T-helper 2 cell (primary cell): ENCODE results near the gene MXD4.
"Not testable (repeated sequence)": the region's sequence is repeated elsewhere in the genome, so short reads cannot be mapped to it uniquely, and the experiment has no call there.

Experiments
- DNase-seq, 5 experiments: peaks; one replicate each; pipeline versions ENCODE4 v3.0.0 to v3.0.0-alpha.2; 2012 to 2022

Gene MXD4

DNA sequence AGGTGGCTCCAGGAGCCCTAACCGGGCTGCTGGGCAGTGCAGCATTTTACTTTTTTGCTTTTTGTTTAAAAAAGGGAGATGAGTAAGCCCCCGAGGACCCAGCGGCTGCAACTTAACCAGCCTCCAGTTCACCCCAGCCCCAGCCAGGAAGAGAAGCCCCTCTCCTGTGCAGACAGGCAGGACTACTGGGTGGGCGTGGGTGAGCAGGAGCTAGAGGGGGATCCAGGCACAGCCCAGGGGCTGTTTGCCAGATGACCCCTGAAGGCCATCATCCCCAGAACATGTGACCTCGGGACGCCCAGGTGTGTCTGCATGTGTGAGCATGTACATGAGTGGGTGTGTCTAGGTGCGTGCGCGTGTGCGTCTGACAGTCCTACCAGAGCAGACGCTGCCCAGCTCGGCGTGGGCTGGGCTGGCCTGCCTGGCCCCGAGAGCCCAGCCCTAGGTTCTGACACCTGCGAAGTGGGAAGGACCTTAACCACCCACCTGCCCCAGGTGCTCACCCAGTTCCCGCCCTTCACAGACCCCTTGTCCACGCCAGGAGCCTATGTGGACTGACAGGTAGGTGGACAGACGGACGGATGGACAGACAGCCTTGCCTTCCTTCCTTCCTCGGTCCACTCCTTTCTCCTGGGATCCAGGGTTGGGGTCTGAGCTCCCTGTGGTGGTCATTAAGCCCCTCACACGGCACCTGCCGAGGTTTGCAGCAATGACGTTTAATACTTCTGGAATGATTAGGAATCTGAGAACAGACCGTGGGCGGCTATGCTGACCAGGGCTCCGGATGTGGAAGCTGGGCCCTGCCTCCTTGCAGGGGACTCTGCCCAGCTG, 12.2 kb downstream of the MXD4 start:
- DNase-seq: peak in 1 of 5 experiments; percentile 3

DNA sequence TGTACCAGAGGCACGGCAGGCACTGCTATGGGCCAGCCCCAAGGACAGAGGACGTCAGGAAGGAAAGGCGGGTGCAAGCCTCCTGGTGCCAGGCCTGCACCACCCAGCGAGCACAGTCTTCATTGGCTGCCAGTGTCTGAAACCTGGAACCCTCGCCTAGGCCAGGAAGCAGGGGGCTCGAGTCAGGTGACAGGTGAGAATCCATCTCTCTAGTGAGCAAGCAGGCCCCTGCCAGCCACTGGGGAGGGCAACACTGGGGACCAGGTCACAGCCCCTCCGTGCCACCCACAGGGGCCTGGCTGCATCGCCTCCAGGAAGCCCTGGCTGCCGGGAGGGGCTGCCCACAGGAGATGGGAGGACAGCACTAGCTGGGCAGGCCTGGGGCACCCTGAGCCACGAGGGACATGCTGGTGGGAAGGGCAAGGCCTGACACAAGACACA, 13.1 kb downstream of the MXD4 start:
- DNase-seq: peak in 2 of 5 experiments; percentile 2 to 5

DNA sequence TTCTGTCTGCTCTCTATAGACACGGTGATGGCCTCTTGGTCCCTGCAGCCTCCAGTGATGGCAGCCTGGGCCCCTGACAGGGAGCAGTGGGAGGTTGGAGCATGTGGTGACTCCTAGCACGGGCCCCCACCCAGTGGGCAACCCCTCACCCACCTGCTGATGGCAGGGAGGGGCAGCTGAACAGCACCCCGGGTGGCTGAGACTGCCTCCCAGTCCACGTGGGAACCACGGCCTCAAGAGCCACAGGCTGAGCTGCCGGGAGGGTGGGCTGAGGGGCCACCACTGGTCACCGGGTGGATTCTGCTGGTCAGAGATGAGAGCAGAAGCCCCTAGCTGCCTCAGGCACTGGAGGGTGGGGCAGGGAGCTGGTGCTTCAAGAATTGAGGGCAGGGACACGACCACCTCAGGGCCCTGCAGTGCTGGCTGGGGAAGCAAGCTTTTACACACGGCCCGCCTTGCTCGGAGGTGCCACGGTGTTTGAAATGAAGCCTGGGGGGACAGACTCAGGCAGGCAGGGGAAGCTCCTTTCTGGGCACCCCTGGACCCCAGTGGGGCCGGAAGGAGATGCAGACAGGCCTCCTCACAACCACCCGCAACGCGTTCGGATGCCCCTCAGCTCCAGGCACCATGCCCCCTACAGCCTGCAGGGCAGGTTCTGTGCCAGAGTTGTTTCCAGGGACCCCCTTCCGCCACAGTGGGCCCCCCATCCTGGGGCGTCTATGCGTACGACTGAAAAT, 13.7 kb downstream of the MXD4 start:
- peak in 2 of 5 experiments; percentile 3 to 5 for DNase-seq

- peak in 2 of 5 experiments; percentile 3 to 7 for DNase-seq
Measured at GRCh38 chr4:2247128-2248043, 14.5 kb downstream of the MXD4 start.

DNA sequence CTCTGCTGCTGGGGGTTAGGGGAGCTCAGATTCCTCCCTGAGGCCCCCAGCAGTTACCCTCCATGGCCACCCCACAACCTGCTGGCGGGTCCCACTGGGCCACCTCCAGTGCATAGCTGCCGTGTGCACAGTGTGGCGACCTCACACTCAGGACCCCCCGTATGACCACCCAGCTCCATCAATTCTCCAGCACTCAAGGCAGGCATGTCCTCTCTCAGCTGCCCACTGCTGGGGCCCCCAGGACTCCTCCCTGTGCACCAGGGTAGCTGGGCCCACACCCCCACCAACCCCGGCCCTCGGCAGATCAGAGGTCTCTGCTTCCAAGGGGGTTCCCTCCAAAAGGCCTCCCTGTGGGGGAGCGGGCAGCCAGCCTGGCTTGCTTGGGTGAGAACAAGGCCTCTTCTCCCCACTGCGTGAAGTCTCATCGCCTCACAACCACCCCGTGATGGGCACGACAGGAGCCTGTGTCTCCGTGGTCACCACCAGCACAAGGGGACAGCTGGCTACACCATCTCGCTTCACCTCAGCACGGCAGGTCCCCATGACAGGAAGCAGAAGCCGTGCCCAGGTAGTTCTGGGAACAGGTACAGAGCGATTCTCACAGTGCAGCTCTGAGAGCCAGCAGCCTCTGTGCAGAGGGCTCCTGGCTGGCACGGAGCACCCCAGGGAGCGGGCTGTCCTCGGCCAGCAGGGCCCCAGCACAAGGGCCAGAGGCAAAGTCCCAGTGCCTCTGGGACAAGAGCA, 15.4 kb downstream of the MXD4 start:
- DNase-seq: peak in 1 of 5 experiments; percentile 2

GRCh38 chr4:2245787-2246275, 16.1 kb downstream of the MXD4 start:
- peak in 1 of 5 experiments; percentile 7 for DNase-seq

DNA sequence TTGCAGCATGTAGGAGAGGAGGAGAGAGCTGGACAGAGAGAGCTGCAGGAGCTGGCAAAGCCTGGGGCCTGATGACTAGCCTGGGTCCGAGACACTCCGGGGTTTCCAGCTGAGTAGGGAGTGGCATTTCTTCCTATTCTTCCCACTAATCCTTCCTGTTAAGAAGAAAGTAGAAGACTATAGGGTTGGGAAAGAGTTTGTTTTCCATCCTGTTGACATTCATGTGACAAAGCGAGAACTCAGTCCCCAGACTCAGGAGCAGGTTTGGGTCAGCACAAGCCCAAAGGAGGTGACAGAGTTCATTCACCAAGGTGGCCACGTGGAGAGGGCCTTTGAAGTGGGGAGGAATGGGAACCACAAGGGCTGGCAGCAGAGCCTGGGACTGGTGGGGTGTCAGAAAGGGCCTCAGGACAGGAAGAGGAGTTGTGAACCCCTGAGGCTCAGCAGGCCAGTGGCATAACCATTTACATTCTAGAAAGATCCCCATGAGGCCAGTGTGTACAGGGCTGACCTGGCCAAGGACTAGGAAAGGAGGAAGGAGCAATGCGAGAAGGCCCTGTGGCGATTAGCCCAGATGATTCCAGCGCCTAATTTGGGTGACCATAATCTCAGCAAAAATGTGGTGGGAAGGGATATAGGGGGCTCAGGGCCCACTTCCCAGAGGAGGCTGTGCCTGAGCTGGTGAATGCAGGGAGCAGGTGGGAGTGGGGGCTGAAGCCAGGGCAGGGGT, 16.7 kb downstream of the MXD4 start:
- DNase-seq: peak in 1 of 5 experiments; percentile 4

DNA sequence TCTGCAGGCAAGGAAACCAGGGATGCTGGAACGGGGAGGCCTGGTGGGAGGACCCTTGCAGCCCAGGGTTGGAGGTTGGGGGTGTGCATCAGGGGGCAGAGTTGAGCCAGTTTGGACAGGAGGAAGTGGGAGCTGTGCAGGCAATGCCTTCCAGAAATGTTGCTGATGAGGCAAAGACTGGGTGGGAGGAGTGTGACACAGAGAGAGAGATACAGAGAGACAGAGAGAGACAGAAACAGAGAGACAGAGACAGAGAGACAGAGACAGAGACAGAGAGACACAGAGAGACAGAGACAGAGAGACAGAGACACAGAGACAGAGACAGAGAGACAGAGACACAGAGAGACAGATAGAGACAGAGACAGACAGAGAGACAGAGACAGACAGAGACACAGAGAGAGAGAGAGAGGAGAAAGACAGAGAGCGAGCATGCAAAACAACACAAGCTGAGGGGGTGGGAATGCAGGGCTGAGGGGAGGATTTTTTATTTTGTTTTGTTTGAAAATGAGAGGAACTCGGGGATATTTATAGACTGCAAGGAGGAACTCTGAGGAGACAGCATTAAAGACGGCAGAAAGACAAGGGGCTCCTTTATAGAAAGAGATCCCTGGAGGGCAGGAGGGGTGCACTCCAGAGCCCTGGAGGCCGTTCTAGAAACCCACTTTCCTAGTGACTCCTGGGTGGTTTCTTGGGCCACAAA, 18.1 kb downstream of the MXD4 start:
- DNase-seq: no peak

DNA sequence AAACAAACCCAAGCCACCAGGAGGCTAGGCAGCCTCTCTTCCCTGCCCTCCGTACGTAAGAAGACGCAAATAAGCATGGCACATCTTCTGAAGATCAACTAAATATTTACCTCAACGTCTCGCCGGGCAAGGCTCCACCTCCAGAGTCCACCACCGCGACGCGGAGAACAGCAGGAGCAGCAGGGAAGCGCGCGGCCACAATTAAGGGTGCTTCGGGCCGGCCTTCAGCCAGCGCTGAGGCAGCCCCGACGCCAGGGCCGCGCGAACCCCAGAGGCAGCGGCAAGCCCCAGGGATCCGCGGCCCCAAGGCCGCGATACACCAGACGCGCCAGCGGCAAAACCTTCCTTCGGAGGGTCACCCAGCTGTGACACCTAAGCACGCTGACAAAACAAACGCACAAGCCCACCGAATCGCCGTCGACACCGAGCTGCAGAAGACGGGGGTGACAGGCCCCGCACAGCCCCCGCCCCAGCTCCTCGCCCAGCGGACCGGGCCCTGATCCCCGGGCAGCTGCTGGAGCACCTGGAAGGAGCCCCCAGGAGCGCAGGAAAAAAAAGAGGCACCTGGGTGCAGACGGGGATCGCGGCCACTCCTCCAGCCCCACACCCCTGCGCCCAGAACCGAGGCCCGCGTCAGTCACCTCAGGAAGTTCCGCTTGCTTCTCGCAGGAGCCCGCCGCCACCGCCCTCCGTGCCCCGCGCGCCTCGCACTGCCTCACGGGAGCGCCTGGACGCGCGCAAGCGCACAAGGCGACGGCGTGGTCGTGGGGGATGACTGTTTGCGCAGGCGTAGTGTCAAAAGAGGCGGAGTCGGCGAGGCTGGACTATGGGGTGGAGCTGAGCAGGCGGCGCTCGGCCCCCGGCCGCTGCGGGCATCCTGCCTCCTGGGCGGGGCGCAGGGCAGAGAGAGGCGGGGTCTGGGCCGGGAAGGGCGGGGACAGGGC, 20.2 kb downstream of the MXD4 start, which contains the start of the genes HAUS3 and POLN:
HAUS3 (minus strand) TSS at position 712 of the 944 bp plus-strand sequence. CDS start 1,175 bp downstream, outside the sequence.
POLN (minus strand) TSS at position 712 of the 944 bp plus-strand sequence. CDS start 12,890 bp downstream, outside the sequence.
- DNase-seq: peak; percentile 96 to 100 (median 98)

GRCh38 chr4:2241003-2241402, 20.9 kb downstream of the MXD4 start:
- peak in 2 of 5 experiments; percentile 52 to 74 for DNase-seq

- DNase-seq: no peak
Measured at GRCh38 chr4:2236944-2237666, 24.8 kb downstream of the MXD4 start.

DNA sequence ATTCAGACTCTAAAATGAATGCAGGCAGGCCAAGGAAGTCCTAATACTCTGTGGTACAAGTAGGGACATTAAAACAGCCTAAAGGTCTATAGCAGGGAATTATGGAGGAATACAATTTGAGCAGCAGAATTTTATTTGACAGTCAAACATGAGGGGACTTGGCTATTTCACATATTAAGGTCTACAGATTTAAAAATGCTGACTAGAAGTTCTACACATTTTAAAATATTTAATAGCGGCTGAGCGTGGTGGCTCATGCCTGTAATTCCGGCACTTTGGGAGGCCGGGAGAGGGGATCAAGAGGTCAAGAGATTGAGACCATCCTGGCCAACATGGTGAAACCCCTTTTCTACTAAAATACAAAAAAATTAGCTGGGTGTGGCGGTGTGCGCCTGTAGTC, 30.8 kb downstream of the MXD4 start:
- no peak for DNase-seq

DNA sequence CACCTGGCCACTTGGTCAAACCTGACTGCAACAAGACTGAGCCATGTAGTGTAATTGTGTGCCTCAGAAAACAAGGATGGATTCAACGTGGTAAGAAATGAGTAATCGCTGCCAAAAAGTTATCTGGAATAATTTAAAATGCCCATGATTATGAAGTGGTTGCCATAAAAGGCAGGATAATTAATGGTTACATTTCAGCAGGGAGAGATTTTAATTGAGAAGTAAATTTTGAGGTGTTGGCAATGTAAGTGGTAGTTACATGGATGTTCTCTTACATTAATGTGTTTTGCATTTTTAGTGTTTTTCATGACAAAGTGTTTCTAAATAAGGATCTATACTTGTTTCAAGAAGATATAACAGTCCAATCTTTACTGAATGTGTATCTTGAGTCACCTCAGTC, 35.6 kb downstream of the MXD4 start:
- no peak for DNase-seq

GRCh38 chr4:2222838-2223237, 39.1 kb downstream of the MXD4 start:
- no peak for DNase-seq

DNA sequence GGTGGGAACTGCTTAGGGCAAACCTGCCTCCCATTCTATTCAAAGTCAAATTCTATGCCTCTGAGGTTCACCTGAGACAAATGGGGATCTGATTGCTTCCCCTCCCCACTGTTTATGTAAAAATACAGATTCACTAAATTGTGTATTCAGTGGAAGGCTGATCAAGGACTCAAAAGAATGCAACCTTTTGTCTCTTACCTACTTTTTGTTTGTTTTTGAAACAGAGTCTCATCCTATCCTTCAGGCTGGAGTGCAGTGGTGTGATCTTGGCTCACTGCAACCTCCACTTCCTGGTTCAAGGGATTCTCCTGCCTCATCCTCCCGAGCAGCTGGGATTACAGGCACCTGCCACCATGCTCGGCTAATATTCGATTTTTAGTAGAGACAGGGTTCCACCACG, 40.5 kb downstream of the MXD4 start:
- DNase-seq: not testable (repeated sequence)

GRCh38 chr4:2220016-2220630, 41.8 kb downstream of the MXD4 start:
- DNase-seq: peak; percentile 50 to 77 (median 67)

GRCh38 chr4:2219233-2219760, 42.6 kb downstream of the MXD4 start:
- DNase-seq: no peak
